IPS-20b (cell line): ENCODE measurements around the gene MYOZ1.
"Not testable (repeated sequence)": the region's sequence is repeated elsewhere in the genome, so short reads cannot be mapped to it uniquely, and the experiment has no call there.

Source experiments
- H3K27ac ChIP-seq: one replicate; pipeline ENCODE4 v1.5.1; 2013; ENCODE audit warnings: low read length
- H3K27me3 ChIP-seq: 2 replicates; pipeline ENCODE4 v1.6.1; 2013; ENCODE audit warnings: mild to moderate bottlenecking, low read length, inconsistent platforms; ENCODE audit not compliant: insufficient read depth
- H3K36me3 ChIP-seq: 2 replicates; pipeline ENCODE4 v1.6.1; 2013; ENCODE audit warnings: low read depth, mild to moderate bottlenecking, inconsistent platforms, low read length, moderate library complexity; ENCODE audit not compliant: insufficient read depth
- H3K4me1 ChIP-seq: 2 replicates; pipeline ENCODE4 v1.6.1; 2013; ENCODE audit warnings: mild to moderate bottlenecking, control low read depth, inconsistent platforms, low read length, moderate library complexity; ENCODE audit not compliant: insufficient read depth
- H3K4me3 ChIP-seq: 2 replicates; pipeline ENCODE4 v1.5.1; 2013; ENCODE audit warnings: mild to moderate bottlenecking, low read length, inconsistent platforms
- H3K9ac ChIP-seq: 2 replicates; pipeline ENCODE4 v1.6.1; 2013; ENCODE audit warnings: low read depth, mild to moderate bottlenecking, inconsistent platforms, low read length, moderate library complexity
- H3K9me3 ChIP-seq: 2 replicates; pipeline ENCODE4 v1.6.1; 2013; ENCODE audit warnings: mild to moderate bottlenecking, low read depth, low read length, inconsistent platforms; ENCODE audit not compliant: insufficient read depth

Gene MYOZ1

GRCh38 chr10:73625004-73625883 lies 16.0 kb downstream of the MYOZ1 start:
- Histone ChIP-seq H3K4me3 (peak overlapping the region; percentile 90), H3K27ac (peak overlapping the region; percentile 80), H3K36me3 (no peaks in the 10 kb centered on the region), H3K9me3 (no peaks in the 10 kb centered on the region), H3K27me3 (no peaks in the 10 kb centered on the region), H3K9ac (peak overlapping the region; percentile 99), H3K4me1 (peaks cover 3% of the 10 kb centered on the region; the same call in 1 of the 2 replicates)

GRCh38 chr10:73623056-73623455 lies 18.2 kb downstream of the MYOZ1 start:
- Histone ChIP-seq H3K27ac (no peak overlapping the region), H3K9ac (no peak overlapping the region), H3K27me3 (no peaks in the 10 kb centered on the region), H3K36me3 (no peaks in the 10 kb centered on the region), H3K4me3 (no peak overlapping the region), H3K9me3 (no peaks in the 10 kb centered on the region), H3K4me1 (peaks cover 3% of the 10 kb centered on the region; the same call in 1 of the 2 replicates)

- not testable (repeated sequence) for H3K36me3 ChIP-seq, H3K27me3 ChIP-seq, H3K27ac ChIP-seq, H3K9me3 ChIP-seq, H3K4me1 ChIP-seq, H3K4me3 ChIP-seq, H3K9ac ChIP-seq
Measured at GRCh38 chr10:73620974-73621373, 20.3 kb downstream of the MYOZ1 start.

- not testable (repeated sequence) for H3K27ac ChIP-seq, H3K4me1 ChIP-seq, H3K36me3 ChIP-seq, H3K4me3 ChIP-seq, H3K27me3 ChIP-seq, H3K9ac ChIP-seq, H3K9me3 ChIP-seq
Measured at GRCh38 chr10:73617143-73617542, 24.1 kb downstream of the MYOZ1 start.

GRCh38 chr10:73614720-73615119 lies 26.6 kb downstream of the MYOZ1 start:
- H3K4me3 ChIP-seq, result no peak overlapping the region
- no peaks in the 10 kb centered on the region for H3K27me3 ChIP-seq
- no peak overlapping the region for H3K27ac ChIP-seq
- no peaks in the 10 kb centered on the region for H3K4me1 ChIP-seq
- H3K9me3 ChIP-seq, result no peaks in the 10 kb centered on the region
- H3K9ac ChIP-seq, result no peak overlapping the region
- no peaks in the 10 kb centered on the region for H3K36me3 ChIP-seq

GRCh38 chr10:73609116-73609515 lies 32.2 kb downstream of the MYOZ1 start:
- no peaks in the 10 kb centered on the region for H3K9me3 ChIP-seq
- H3K27ac ChIP-seq, result no peak overlapping the region
- H3K4me3 ChIP-seq, result no peak overlapping the region
- H3K27me3 ChIP-seq, result no peaks in the 10 kb centered on the region
- no peaks in the 10 kb centered on the region for H3K4me1 ChIP-seq
- H3K9ac ChIP-seq, result no peak overlapping the region
- H3K36me3 ChIP-seq, result no peaks in the 10 kb centered on the region

GRCh38 chr10:73601486-73601921 lies 39.8 kb downstream of the MYOZ1 start:
- H3K9me3 ChIP-seq, result no peaks in the 10 kb centered on the region
- 0 out of 2 replicates have a peak overlapping the region, but pooled peaks have one; percentile 4 for H3K4me3 ChIP-seq
- H3K27me3 ChIP-seq, result no peaks in the 10 kb centered on the region
- peak overlapping the region; percentile 8; the same call in 1 of the 2 replicates for H3K9ac ChIP-seq
- no peak overlapping the region for H3K27ac ChIP-seq
- peaks cover 10% of the 10 kb centered on the region; the same call in 1 of the 2 replicates for H3K4me1 ChIP-seq
- no peaks in the 10 kb centered on the region for H3K36me3 ChIP-seq

GRCh38 chr10:73597346-73597745 lies 43.9 kb downstream of the MYOZ1 start:
- Histone ChIP-seq H3K36me3 (no peaks in the 10 kb centered on the region), H3K9me3 (no peaks in the 10 kb centered on the region), H3K4me1 (peaks cover 15% of the 10 kb centered on the region; the same call in 1 of the 2 replicates), H3K27me3 (no peaks in the 10 kb centered on the region), H3K4me3 (no peak overlapping the region), H3K27ac (no peak overlapping the region), H3K9ac (no peak overlapping the region)

GRCh38 chr10:73593812-73594211 lies 47.5 kb downstream of the MYOZ1 start:
- Histone ChIP-seq H3K4me1 (peaks cover 31% of the 10 kb centered on the region), H3K27ac (no peak overlapping the region), H3K4me3 (no peak overlapping the region), H3K36me3 (no peaks in the 10 kb centered on the region), H3K9ac (no peak overlapping the region; the same call in 1 of the 2 replicates), H3K27me3 (no peaks in the 10 kb centered on the region), H3K9me3 (no peaks in the 10 kb centered on the region)

- H3K36me3 ChIP-seq, result no peaks in the 10 kb centered on the region
- H3K9ac ChIP-seq, result peak overlapping the region; percentile 79; the same call in 1 of the 2 replicates
- peak overlapping the region; percentile 88 for H3K27ac ChIP-seq
- H3K4me3 ChIP-seq, result no peak overlapping the region
- no peaks in the 10 kb centered on the region for H3K9me3 ChIP-seq
- no peaks in the 10 kb centered on the region for H3K27me3 ChIP-seq
- H3K4me1 ChIP-seq, result peaks cover 31% of the 10 kb centered on the region
Measured at GRCh38 chr10:73593110-73593509, 48.2 kb downstream of the MYOZ1 start.

- peak overlapping the region; percentile 88 for H3K27ac ChIP-seq
Measured at GRCh38 chr10:73591935-73592699, 49.2 kb downstream of the MYOZ1 start.

More at GRCh38 chr10:73591935-73592699, 49.2 kb downstream of the MYOZ1 start:
- Histone ChIP-seq H3K9me3 (no peaks in the 10 kb centered on the region), H3K27me3 (no peaks in the 10 kb centered on the region), H3K4me1 (peaks cover 31% of the 10 kb centered on the region), H3K4me3 (peak overlapping the region; percentile 58), H3K36me3 (no peaks in the 10 kb centered on the region), H3K9ac (peak overlapping the region; percentile 79; the same call in 1 of the 2 replicates)
